ENCODE data around the gene SPACA6.

Gene SPACA6

GRCh38 chr19:51689751-51690453 is 3.2 kb upstream of the SPACA6 start:
- peak; percentile 81 for DNase-seq

- DNase-seq, result peak; percentile 94
Observed at GRCh38 chr19:51690454-51691073, 2.6 kb upstream of the SPACA6 start.

GRCh38 chr19:51691074-51691583 is 2.0 kb upstream of the SPACA6 start:
- DNase-seq, result no peak

- no peak for DNase-seq
Observed at GRCh38 chr19:51691584-51692428, 1.3 kb upstream of the SPACA6 start.

- no peak for DNase-seq
Observed at GRCh38 chr19:51692468-51692867, 662 bp upstream of the SPACA6 start.

- no peak for DNase-seq
Observed at GRCh38 chr19:51693819-51694218, 689 bp downstream of the SPACA6 start.

GRCh38 chr19:51694318-51695085 is 1.4 kb downstream of the SPACA6 start:
- DNase-seq, result no peak

- no peak for DNase-seq
Observed at GRCh38 chr19:51695088-51695487, 2.0 kb downstream of the SPACA6 start.

GRCh38 chr19:51695702-51696315 is 2.7 kb downstream of the SPACA6 start:
- DNase-seq, result no peak

- no peak for DNase-seq
Observed at GRCh38 chr19:51696606-51697005, 3.5 kb downstream of the SPACA6 start.

GRCh38 chr19:51697169-51697776 is 4.1 kb downstream of the SPACA6 start:
- DNase-seq, result no peak

- DNase-seq, result no peak
Observed at GRCh38 chr19:51698296-51698695, 5.2 kb downstream of the SPACA6 start.

GRCh38 chr19:51699170-51699569 is 6.0 kb downstream of the SPACA6 start:
- no peak for DNase-seq

GRCh38 chr19:51701468-51702100 is 8.5 kb downstream of the SPACA6 start:
- no peak for DNase-seq

- peak; percentile 88 for DNase-seq
Observed at GRCh38 chr19:51702103-51702824, 9.1 kb downstream of the SPACA6 start.

GRCh38 chr19:51702825-51703574 is 9.9 kb downstream of the SPACA6 start:
- no peak for DNase-seq

- peak; percentile 98 for DNase-seq
Observed at GRCh38 chr19:51703575-51704515, 10.7 kb downstream of the SPACA6 start.

GRCh38 chr19:51704626-51705025 is 11.5 kb downstream of the SPACA6 start:
- DNase-seq, result no peak

- no peak for DNase-seq
Observed at GRCh38 chr19:51706296-51706695, 13.2 kb downstream of the SPACA6 start.
